Measurements from ENCODE around the gene PRR20G. TPM values are rescaled to one million over a fixed set of nuclear protein-coding genes. Genes with fewer than 3 reads are reported as not detected.
A peak's percentile ranks its signal among the peaks of the same experiment; 100 is the strongest.

Gene PRR20G
- polyA plus RNA-seq, 3 donors = not detected

DNA sequence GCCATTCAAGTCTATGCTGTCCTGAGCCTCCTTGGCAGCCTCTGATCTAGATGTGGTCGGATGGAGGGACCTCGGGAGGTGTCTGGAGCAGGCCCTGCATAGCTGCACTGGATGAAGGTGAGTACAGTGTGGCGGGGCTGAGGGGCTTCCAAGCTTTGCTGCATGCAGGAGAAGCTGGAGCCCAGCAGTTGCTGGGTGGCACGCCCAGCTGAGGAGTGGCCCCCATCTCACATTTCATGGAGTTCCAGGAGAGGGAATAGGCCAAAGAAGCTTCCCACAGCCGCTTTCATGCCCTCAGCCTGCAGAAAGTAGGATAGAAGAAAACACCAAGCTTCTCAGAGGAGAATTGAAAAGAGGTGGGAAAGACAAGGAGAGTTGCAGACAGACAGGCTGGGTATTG, 48.3 kb upstream of the PRR20G start:
- peak overlapping the region in 1 of 2 donors; percentile 9 for H3K4me3 Mint-ChIP-seq
- 97% methylated on average over 3 of the region's 5 CpGs for whole genome bisulfite sequencing (ENCODE audit: insufficient coverage)
- Histone ChIP-seq H3K27ac (ENCODE audit: low read depth in 1 of 2, low read length in 2 of 2) (no peak overlapping the region), H3K9me3 (replicated peaks in 1 of 2; ENCODE audit: control insufficient read depth in 1 of 2, insufficient read depth in 1 of 2, low read length in 2 of 2) (peaks cover 11 to 36% of the 10 kb centered on the region in 2 donors), H4K20me1 (ENCODE audit: insufficient read depth, low read length) (no peaks in the 10 kb centered on the region), H3K4me2 (replicated peaks; ENCODE audit: extremely low read depth, low read length, poor library complexity, severe bottlenecking) (no peak overlapping the region), H3K79me2 (ENCODE audit: insufficient read depth, low read length) (no peaks in the 10 kb centered on the region), H3K4me3 (replicated peaks in 1 of 3; ENCODE audit: low read depth in 2 of 3, low read length in 3 of 3) (no peak overlapping the region), H3K27me3 (ENCODE audit: control insufficient read depth in 2 of 2, insufficient read depth in 2 of 2, low read length in 2 of 2) (peaks cover 25 to 44% of the 10 kb centered on the region in 2 donors), H2AFZ (ENCODE audit: insufficient read depth, low read depth, low read length, poor library complexity, severe bottlenecking) (no peak overlapping the region), H3K9ac (ENCODE audit: insufficient read depth, low read length, poor library complexity, severe bottlenecking) (no peak overlapping the region), H3K4me1 (ENCODE audit: control insufficient read depth in 1 of 2, insufficient read depth in 2 of 2, low read length in 2 of 2) (no peaks in the 10 kb centered on the region), H3K36me3 (replicated peaks in 1 of 2; ENCODE audit: control insufficient read depth in 1 of 2, insufficient read depth in 2 of 2, low read length in 2 of 2) (no peaks in the 10 kb centered on the region)
- H3K36me3 Mint-ChIP-seq = peaks cover 0 to 3% of the 10 kb centered on the region in 2 donors
- TF ChIP-seq, protein P1, sequence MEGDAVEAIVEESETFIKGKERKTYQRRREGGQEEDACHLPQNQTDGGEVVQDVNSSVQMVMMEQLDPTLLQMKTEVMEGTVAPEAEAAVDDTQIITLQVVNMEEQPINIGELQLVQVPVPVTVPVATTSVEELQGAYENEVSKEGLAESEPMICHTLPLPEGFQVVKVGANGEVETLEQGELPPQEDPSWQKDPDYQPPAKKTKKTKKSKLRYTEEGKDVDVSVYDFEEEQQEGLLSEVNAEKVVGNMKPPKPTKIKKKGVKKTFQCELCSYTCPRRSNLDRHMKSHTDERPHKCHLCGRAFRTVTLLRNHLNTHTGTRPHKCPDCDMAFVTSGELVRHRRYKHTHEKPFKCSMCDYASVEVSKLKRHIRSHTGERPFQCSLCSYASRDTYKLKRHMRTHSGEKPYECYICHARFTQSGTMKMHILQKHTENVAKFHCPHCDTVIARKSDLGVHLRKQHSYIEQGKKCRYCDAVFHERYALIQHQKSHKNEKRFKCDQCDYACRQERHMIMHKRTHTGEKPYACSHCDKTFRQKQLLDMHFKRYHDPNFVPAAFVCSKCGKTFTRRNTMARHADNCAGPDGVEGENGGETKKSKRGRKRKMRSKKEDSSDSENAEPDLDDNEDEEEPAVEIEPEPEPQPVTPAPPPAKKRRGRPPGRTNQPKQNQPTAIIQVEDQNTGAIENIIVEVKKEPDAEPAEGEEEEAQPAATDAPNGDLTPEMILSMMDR (IDR thresholded peaks at IDR 0.05) = no peak
- DNase-seq = no peak
- intact Hi-C loops (cut with micrococcal nuclease) = no loop called here
- H3K27ac Mint-ChIP-seq = no peak overlapping the region
- peaks cover 16 to 43% (median 24%) of the 10 kb centered on the region in 7 donors for H3K9me3 Mint-ChIP-seq
- H3K27me3 Mint-ChIP-seq (ENCODE audit: low read depth in 3 of 3) = peaks cover 30 to 53% (median 35%) of the 10 kb centered on the region in 3 donors
- H3K4me1 Mint-ChIP-seq = peaks cover 5% of the 10 kb centered on the region

DNA sequence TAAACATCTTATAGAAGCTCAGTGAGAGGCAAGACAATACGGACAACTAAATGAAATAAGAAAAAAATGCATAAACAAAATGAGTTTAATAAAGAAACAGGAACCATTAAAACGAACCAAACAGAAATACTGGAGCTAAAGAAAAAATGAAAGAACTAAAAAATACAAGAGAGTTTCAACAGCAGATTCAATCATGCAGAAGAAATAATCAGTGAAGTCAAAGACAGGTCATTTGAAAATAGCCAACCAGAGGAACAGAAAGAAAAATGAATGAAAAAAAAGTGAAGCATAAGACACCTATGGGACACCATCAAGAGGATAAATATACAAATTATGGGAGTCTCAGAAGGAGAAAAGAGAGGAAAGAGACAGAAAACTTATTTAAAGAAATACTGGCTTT, 42.5 kb upstream of the PRR20G start:
- Histone ChIP-seq H3K27ac (ENCODE audit: low read depth in 1 of 2, low read length in 2 of 2) (no peak overlapping the region), H3K4me3 (replicated peaks in 1 of 3; ENCODE audit: low read depth in 2 of 3, low read length in 3 of 3) (no peak overlapping the region), H3K9me3 (replicated peaks in 1 of 2; ENCODE audit: control insufficient read depth in 1 of 2, insufficient read depth in 1 of 2, low read length in 2 of 2) (peaks cover 28 to 35% of the 10 kb centered on the region in 2 donors), H2AFZ (ENCODE audit: insufficient read depth, low read depth, low read length, poor library complexity, severe bottlenecking) (no peak overlapping the region), H3K4me1 (ENCODE audit: control insufficient read depth in 1 of 2, insufficient read depth in 2 of 2, low read length in 2 of 2) (peaks cover 8% of the 10 kb centered on the region in 2 donors), H3K36me3 (replicated peaks in 1 of 2; ENCODE audit: control insufficient read depth in 1 of 2, insufficient read depth in 2 of 2, low read length in 2 of 2) (no peaks in the 10 kb centered on the region), H3K4me2 (replicated peaks; ENCODE audit: extremely low read depth, low read length, poor library complexity, severe bottlenecking) (no peak overlapping the region), H4K20me1 (ENCODE audit: insufficient read depth, low read length) (no peaks in the 10 kb centered on the region), H3K79me2 (ENCODE audit: insufficient read depth, low read length) (no peaks in the 10 kb centered on the region), H3K9ac (ENCODE audit: insufficient read depth, low read length, poor library complexity, severe bottlenecking) (no peak overlapping the region), H3K27me3 (ENCODE audit: control insufficient read depth in 2 of 2, insufficient read depth in 2 of 2, low read length in 2 of 2) (peaks cover 0 to 4% of the 10 kb centered on the region in 2 donors)
- H3K36me3 Mint-ChIP-seq = peaks cover 0 to 3% of the 10 kb centered on the region in 2 donors
- peaks cover 4 to 15% (median 10%) of the 10 kb centered on the region in 3 donors for H3K27me3 Mint-ChIP-seq (ENCODE audit: low read depth in 3 of 3)
- no CpG with 5 or more reads among the region's 2 CpGs for WGBS (ENCODE audit: insufficient coverage)
- TF ChIP-seq, protein P1 (IDR thresholded peaks at IDR 0.05) = no peak
- no peak for DNase-seq
- intact Hi-C loops (cut with micrococcal nuclease) = no loop called here
- peaks cover 9% of the 10 kb centered on the region for H3K4me1 Mint-ChIP-seq
- peaks cover 18 to 51% (median 41%) of the 10 kb centered on the region in 7 donors for H3K9me3 Mint-ChIP-seq
- H3K4me3 Mint-ChIP-seq = no peak overlapping the region
- H3K27ac Mint-ChIP-seq = no peak overlapping the region

Data from CD14-positive monocyte (primary cell).